Common myeloid progenitor, CD34-positive (primary cell): ENCODE results near the gene SLFN12L.
"Not testable (repeated sequence)": the region's sequence is repeated elsewhere in the genome, so short reads cannot be mapped to it uniquely, and the experiment has no call there.

Experiments used
- CTCF ChIA-PET: fragments of 350-600 bp; sonication (Branson Sonifier 250); formaldehyde crosslinking; loops from one replicate; lab custom pipeline; 2021; ENCODE audit warnings: antibody characterized with exemption; lab: Charles Lee
- POLR2A ChIA-PET: fragments of 350-600 bp; sonication (Branson Sonifier 250); formaldehyde crosslinking; loops from one replicate; lab custom pipeline; 2021; ENCODE audit warnings: antibody characterized with exemption; lab: Charles Lee
- DNase-seq, 3 donors: peaks; one replicate each; pipeline versions ENCODE4 v3.0.0 to v3.0.0-alpha.2; 2013
- H3K27ac ChIP-seq, 2 experiments: 1 replicate in 1 of 2; 2 replicates in 1 of 2; pipeline ENCODE4 v1.7.0; 2013; ENCODE audit warnings: inconsistent platforms in 2 of 2, low read length in 2 of 2, mild to moderate bottlenecking in 2 of 2, low read depth in 1 of 2, moderate library complexity in 1 of 2; ENCODE audit not compliant: severe bottlenecking in 2 of 2, insufficient read depth in 1 of 2, poor library complexity in 1 of 2
- H3K27me3 ChIP-seq, 5 experiments: replicated peaks in 2 of 5; 1 replicate in 3 of 5; 2 replicates in 2 of 5; pipeline versions ENCODE4 v1.6.1 to v1.7.0; 2013; ENCODE audit warnings: low read length in 4 of 5, mild to moderate bottlenecking in 2 of 5, moderate library complexity in 2 of 5, inconsistent platforms in 1 of 5; ENCODE audit not compliant: insufficient read depth in 5 of 5, control insufficient read depth in 4 of 5
- H3K36me3 ChIP-seq, 4 experiments: 1 replicate in 2 of 4; 2 replicates in 2 of 4; pipeline versions ENCODE4 v1.6.1 to v1.7.0; 2013; ENCODE audit warnings: low read length in 3 of 4, control low read depth in 1 of 4, mild to moderate bottlenecking in 1 of 4; ENCODE audit not compliant: control insufficient read depth in 4 of 4, insufficient read depth in 4 of 4
- H3K4me1 ChIP-seq, 4 experiments: 1 replicate in 3 of 4; 2 replicates in 1 of 4; pipeline versions ENCODE4 v1.6.1 to v1.7.1; 2013; ENCODE audit warnings: low read length in 3 of 4, mild to moderate bottlenecking in 3 of 4, control low read depth in 1 of 4, inconsistent platforms in 1 of 4, moderate library complexity in 1 of 4; ENCODE audit not compliant: control insufficient read depth in 4 of 4, insufficient read depth in 4 of 4; ENCODE audit errors: control extremely low read depth in 1 of 4
- H3K4me3 ChIP-seq, 7 experiments: 1 replicate in 4 of 7; 2 replicates in 3 of 7; pipeline versions ENCODE4 v1.5.1 to v1.7.0; 2013; ENCODE audit warnings: mild to moderate bottlenecking in 7 of 7, low read length in 6 of 7, moderate library complexity in 6 of 7, inconsistent platforms in 2 of 7, low read depth in 2 of 7, control low read depth in 1 of 7; ENCODE audit not compliant: insufficient read depth in 4 of 7, control insufficient read depth in 1 of 7; ENCODE audit errors: extremely low read depth in 1 of 7
- H3K9me3 ChIP-seq, 5 experiments: 1 replicate in 4 of 5; 2 replicates in 1 of 5; pipeline versions ENCODE4 v1.6.1 to v1.7.1; 2013; ENCODE audit warnings: low read length in 4 of 5, mild to moderate bottlenecking in 2 of 5, inconsistent platforms in 1 of 5, low read depth in 1 of 5, moderate library complexity in 1 of 5; ENCODE audit not compliant: control insufficient read depth in 4 of 5, insufficient read depth in 2 of 5; ENCODE audit errors: control extremely low read depth in 1 of 5
- WGBS: methylation state at CpG from one replicate; pipeline ENCODE4 v1.1.5; 2013; ENCODE audit not compliant: insufficient coverage; 5-methylcytosine and 5-hydroxymethylcytosine counted together

The SLFN12L gene

DNA sequence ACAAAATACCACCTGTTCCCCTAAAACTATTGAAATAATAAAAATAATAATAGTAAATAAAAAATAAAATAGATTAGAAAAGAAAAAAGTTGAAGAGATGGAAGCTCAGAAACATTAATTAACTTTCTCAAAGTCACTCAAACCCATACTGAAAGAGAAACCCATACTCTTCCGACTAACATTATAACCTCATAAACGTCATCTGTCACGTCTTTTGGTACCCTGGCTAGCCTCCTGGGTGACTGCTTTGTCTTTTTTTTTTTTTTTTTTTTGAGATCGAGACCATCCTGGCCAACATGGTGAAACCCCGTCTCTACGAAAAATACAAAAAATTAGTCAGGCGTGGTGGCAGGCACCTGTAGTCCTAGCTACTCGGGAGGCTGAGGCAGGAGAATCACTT lies 7.6 kb downstream of the SLFN12L start:
- WGBS, result 95% methylated on average over 6 of the region's 8 CpGs
- POLR2A ChIA-PET, result no interaction called here
- no peaks in the 10 kb centered on the region for H3K27me3 ChIP-seq
- no peaks in the 10 kb centered on the region for H3K9me3 ChIP-seq
- H3K27ac ChIP-seq, result no peak overlapping the region
- no peak for DNase-seq
- H3K4me3 ChIP-seq, result no peak overlapping the region
- H3K4me1 ChIP-seq, result peaks cover 0 to 3% (median 0%) of the 10 kb centered on the region in 4 experiments
- H3K36me3 ChIP-seq, result no peaks in the 10 kb centered on the region
- CTCF ChIA-PET, result interaction anchor here (1.0 kb wide), 1 partner anchor 9 kb away, joined by 3 read pairs; no protein-coding TSS in a partner anchor

DNA sequence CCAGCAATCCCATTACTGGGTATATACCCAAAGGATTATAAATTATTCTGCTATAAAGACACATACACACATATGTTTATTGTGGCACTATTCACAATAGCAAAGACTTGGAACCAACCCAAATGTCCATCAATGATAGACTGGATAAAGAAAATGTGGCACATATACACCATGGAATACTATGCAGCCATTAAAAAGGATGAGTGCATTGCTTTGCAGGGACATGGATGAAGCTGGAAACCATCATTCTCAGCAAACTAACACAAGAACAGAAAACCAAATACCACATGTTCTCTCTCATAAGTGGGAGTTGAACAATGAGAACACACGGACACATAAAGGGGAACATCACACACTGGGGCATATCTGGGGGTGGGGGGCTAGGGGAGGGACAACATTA lies 8.2 kb downstream of the SLFN12L start:
- CTCF ChIA-PET, result interaction anchor here (1.0 kb wide), 1 partner anchor 9 kb away, joined by 3 read pairs; no protein-coding TSS in a partner anchor
- H3K4me1 ChIP-seq, DNase-seq, H3K36me3 ChIP-seq, H3K27ac ChIP-seq, H3K27me3 ChIP-seq, POLR2A ChIA-PET, H3K4me3 ChIP-seq, H3K9me3 ChIP-seq: not testable (repeated sequence)
- WGBS, result no CpG with 5 or more reads among the region's 1 CpG

GRCh38 chr17:35523296-35523695 lies 14.2 kb downstream of the SLFN12L start:
- ChIA-PET CTCF (interaction anchor here (1.3 to 2.9 kb wide), 3 partner anchors 10 to 210 kb away, joined by 5 to 18 read pairs (median 7); no protein-coding TSS in a partner anchor), POLR2A (no interaction called here)
- Histone ChIP-seq H3K4me3 (no peak overlapping the region), H3K36me3 (no peaks in the 10 kb centered on the region), H3K27ac (no peak overlapping the region), H3K9me3 (no peaks in the 10 kb centered on the region), H3K4me1 (peaks cover 4 to 50% (median 34%) of the 10 kb centered on the region in 4 experiments), H3K27me3 (no peaks in the 10 kb centered on the region)
- 67% methylated on average over 3 of the region's 4 CpGs for WGBS
- DNase-seq, result peak in 2 of 3 donors; percentile 35 to 50

DNA sequence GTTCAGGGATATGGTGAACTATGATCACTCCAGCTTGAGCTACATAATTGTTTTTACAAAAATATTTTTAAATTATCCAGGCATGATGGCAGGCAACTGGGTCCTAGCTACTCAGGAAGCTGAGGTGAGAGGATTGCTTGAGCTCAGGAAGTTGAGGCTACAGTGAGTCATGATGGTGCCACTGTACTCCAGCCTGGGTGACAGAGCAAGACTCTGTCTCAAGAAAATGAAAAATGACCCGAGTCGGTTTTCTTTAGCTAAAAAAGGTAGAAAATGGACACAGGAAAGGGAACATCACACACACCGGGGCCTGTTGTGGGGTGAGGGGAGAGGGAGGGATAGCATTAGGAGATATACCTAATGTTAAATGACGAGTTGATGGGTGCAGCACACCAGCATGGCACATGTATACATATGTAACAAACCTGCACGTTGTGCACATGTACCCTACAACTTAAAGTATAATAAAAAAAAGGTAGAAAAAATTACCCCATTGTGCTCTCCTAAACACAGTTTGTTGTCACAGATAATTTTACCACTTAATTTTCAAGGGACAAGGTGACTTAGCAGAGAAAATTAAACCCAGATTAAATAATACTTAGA lies 15.7 kb downstream of the SLFN12L start:
- not testable (repeated sequence) for H3K27ac ChIP-seq, H3K36me3 ChIP-seq, H3K27me3 ChIP-seq, H3K9me3 ChIP-seq
- Histone ChIP-seq H3K4me1 (peaks cover 4 to 50% (median 34%) of the 10 kb centered on the region in 4 experiments), H3K4me3 (peak overlapping the region in 4 of 7 experiments; percentile 1 to 58 (median 19))
- WGBS, result 0% methylated on average over 2 of the region's 5 CpGs
- CTCF ChIA-PET, result interaction anchor here (1.4 to 2.9 kb wide), 3 partner anchors 11 to 209 kb away, joined by 3 to 18 read pairs (median 7); no protein-coding TSS in a partner anchor
- peak; percentile 75 to 97 (median 92) for DNase-seq
- POLR2A ChIA-PET, result interaction anchor here (0.7 to 0.9 kb wide), 2 partner anchors 12 to 34 kb away, joined by 3 read pairs; no protein-coding TSS in a partner anchor

DNA sequence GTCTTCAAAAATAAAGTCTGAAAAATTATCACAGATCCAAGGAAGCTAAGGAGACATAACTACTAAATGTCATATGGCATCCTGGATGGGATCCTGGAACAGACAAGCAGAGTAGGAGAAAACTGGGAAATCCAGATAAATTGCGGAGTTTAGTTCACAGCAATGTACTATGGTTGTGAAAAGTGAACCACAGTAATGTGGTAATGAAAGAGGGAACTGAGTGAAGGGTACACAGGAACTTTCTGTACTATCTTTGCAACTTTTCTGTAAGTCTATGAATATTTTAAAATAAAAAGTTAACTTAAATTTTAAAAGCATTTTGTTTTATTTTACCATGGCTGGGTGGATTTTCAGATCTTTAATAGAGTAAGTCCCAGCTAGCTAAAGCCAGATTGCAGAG lies 16.3 kb downstream of the SLFN12L start:
- no peaks in the 10 kb centered on the region for H3K9me3 ChIP-seq
- no peaks in the 10 kb centered on the region for H3K36me3 ChIP-seq
- H3K4me3 ChIP-seq, result peak overlapping the region in 3 of 7 experiments; percentile 2 to 58 (median 36)
- WGBS, result 14% methylated on average over 1 of the region's 1 CpG
- H3K4me1 ChIP-seq, result peaks cover 4 to 50% (median 34%) of the 10 kb centered on the region in 4 experiments
- H3K27me3 ChIP-seq, result no peaks in the 10 kb centered on the region
- CTCF ChIA-PET, result interaction anchor here (1.4 to 2.9 kb wide), 3 partner anchors 12 to 208 kb away, joined by 3 to 18 read pairs (median 7); no protein-coding TSS in a partner anchor
- POLR2A ChIA-PET, result interaction anchor here (0.9 kb wide), 1 partner anchor 12 kb away, joined by 3 read pairs; no protein-coding TSS in a partner anchor
- H3K27ac ChIP-seq, result no peak overlapping the region
- DNase-seq, result peak in 2 of 3 donors; percentile 45 to 62

GRCh38 chr17:35519906-35520442 lies 17.5 kb downstream of the SLFN12L start:
- H3K27me3 ChIP-seq, result peaks cover 0 to 5% (median 0%) of the 10 kb centered on the region in 5 experiments
- no peaks in the 10 kb centered on the region for H3K9me3 ChIP-seq
- CTCF ChIA-PET, result interaction anchor here (1.3 to 2.0 kb wide), 2 partner anchors 21 to 228 kb away, joined by 3 to 4 read pairs; no protein-coding TSS in a partner anchor
- H3K27ac ChIP-seq, result no peak overlapping the region
- peaks cover 4 to 50% (median 34%) of the 10 kb centered on the region in 4 experiments for H3K4me1 ChIP-seq
- H3K4me3 ChIP-seq, result no peak overlapping the region
- no peaks in the 10 kb centered on the region for H3K36me3 ChIP-seq
- 98% methylated on average over 5 of the region's 8 CpGs for WGBS
- POLR2A ChIA-PET, result no interaction called here
- DNase-seq, result no peak

DNA sequence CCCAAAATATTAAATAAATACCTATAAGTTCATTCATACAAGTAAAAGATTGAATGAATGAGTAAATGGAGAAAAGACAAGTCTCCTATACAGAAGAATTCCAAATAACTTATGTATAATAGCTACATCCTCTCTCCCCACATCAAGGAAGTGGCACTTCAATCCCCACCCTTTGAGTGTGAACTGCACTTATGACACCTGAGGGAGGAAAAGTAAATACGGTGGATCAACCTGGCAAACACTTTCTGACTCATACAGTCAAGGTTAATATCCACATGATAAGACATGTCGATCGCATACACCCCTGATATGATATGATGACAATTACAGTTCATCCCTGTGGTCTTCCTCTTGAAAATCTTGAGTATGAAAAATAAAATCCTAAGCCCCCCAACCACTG lies 18.0 kb downstream of the SLFN12L start:
- no peaks in the 10 kb centered on the region for H3K9me3 ChIP-seq
- peaks cover 0 to 10% (median 0%) of the 10 kb centered on the region in 5 experiments for H3K27me3 ChIP-seq
- WGBS, result 100% methylated on average over 1 of the region's 3 CpGs
- H3K4me1 ChIP-seq, result peaks cover 4 to 50% (median 34%) of the 10 kb centered on the region in 4 experiments
- no peaks in the 10 kb centered on the region for H3K36me3 ChIP-seq
- no peak overlapping the region for H3K4me3 ChIP-seq
- CTCF ChIA-PET, result interaction anchor here (1.3 to 2.0 kb wide), 2 partner anchors 21 to 228 kb away, joined by 3 to 4 read pairs; no protein-coding TSS in a partner anchor
- POLR2A ChIA-PET, result no interaction called here
- DNase-seq, result no peak
- no peak overlapping the region for H3K27ac ChIP-seq
